ENCODE results near the gene TCF19.

- TF ChIP-seq CTCF (conservative IDR thresholded peaks at IDR 0.05; ENCODE audit: low read depth, low read length): no peak
- no peak for TF ChIP-seq EZH2 (IDR thresholded peaks at IDR 0.05; ENCODE audit: borderline replicate concordance, low read depth, low read length, poor library complexity, severe bottlenecking)
Observed at GRCh38 chr6:31173406-31173805, 15.0 kb downstream of the TCF19 start.

Data from A673 (cell line).